ENCODE measurements around the gene TECPR2.

Gene TECPR2

GRCh38 chr14:102440392-102440791 lies 77.7 kb downstream of the TECPR2 start:
- CTCF ChIA-PET = interaction anchor here (0.9 to 8.4 kb wide), 6 partner anchors 9 to 79 kb away, joined by 3 to 117 read pairs (median 34); no protein-coding TSS in a partner anchor
- POLR2A ChIA-PET = no interaction called here
- no peak overlapping the region for H3K4me3 ChIP-seq (ENCODE audit: low read depth, low read length)
- no peak for DNase-seq (ENCODE audit: low read depth, low spot score)
- no peak for TF ChIP-seq CTCF (IDR thresholded peaks at IDR 0.05; ENCODE audit: insufficient read depth, low read length, missing control alignments)

- ChIA-PET POLR2A (no interaction called here), CTCF (interaction anchor here (0.9 to 8.4 kb wide), 7 partner anchors 8 to 76 kb away, joined by 3 to 117 read pairs (median 6); no protein-coding TSS in a partner anchor)
- DNase-seq (ENCODE audit: low read depth, low spot score) = no peak
- no peak for TF ChIP-seq CTCF (IDR thresholded peaks at IDR 0.05; ENCODE audit: insufficient read depth, low read length, missing control alignments)
- no peak overlapping the region for H3K4me3 ChIP-seq (ENCODE audit: low read depth, low read length)
Observed at GRCh38 chr14:102442241-102443211, 79.8 kb downstream of the TECPR2 start.

GRCh38 chr14:102445066-102445465 lies 82.3 kb downstream of the TECPR2 start:
- ChIA-PET CTCF (interaction anchor here (0.8 to 12.3 kb wide), 2 partner anchors 7 to 13 kb away, joined by 4 to 117 read pairs; no protein-coding TSS in a partner anchor), POLR2A (no interaction called here)
- no peak for DNase-seq (ENCODE audit: low read depth, low spot score)
- no peak overlapping the region for H3K4me3 ChIP-seq (ENCODE audit: low read depth, low read length)
- no peak for TF ChIP-seq CTCF (IDR thresholded peaks at IDR 0.05; ENCODE audit: insufficient read depth, low read length, missing control alignments)

GRCh38 chr14:102445641-102446040 lies 82.9 kb downstream of the TECPR2 start:
- H3K4me3 ChIP-seq (ENCODE audit: low read depth, low read length) = no peak overlapping the region
- no peak for DNase-seq (ENCODE audit: low read depth, low spot score)

GRCh38 chr14:102450206-102451063 lies 87.7 kb downstream of the TECPR2 start:
- TF ChIP-seq CTCF (IDR thresholded peaks at IDR 0.05; ENCODE audit: insufficient read depth, low read length, missing control alignments) = no peak
- ChIA-PET POLR2A (no interaction called here), CTCF (interaction anchor here (1.2 to 12.3 kb wide), 3 partner anchors 13 to 74 kb away, joined by 3 to 117 read pairs (median 4); no protein-coding TSS in a partner anchor)
- DNase-seq (ENCODE audit: low read depth, low spot score) = no peak
- no peak overlapping the region for H3K4me3 ChIP-seq (ENCODE audit: low read depth, low read length)

More at GRCh38 chr14:102445641-102446040, 82.9 kb downstream of the TECPR2 start:
- POLR2A ChIA-PET = no interaction called here
- TF ChIP-seq CTCF (IDR thresholded peaks at IDR 0.05; ENCODE audit: insufficient read depth, low read length, missing control alignments) = no peak
- CTCF ChIA-PET = interaction anchor here (0.8 to 12.3 kb wide), 3 partner anchors 8 to 71 kb away, joined by 3 to 117 read pairs (median 4); no protein-coding TSS in a partner anchor

Measured in AG04449 (cell line).